HG02981 (cell line): Measurements from ENCODE around the gene UBR4.

ENCODE experiments used
- ATAC-seq: cut with Tn5 transposase; IDR thresholded peaks from one replicate; pipeline ENCODE4 v1.9.1; 2021; ENCODE audit warnings: mild to moderate bottlenecking, moderate library complexity; ENCODE audit not compliant: unreplicated experiment

UBR4 gene

GRCh38 chr1:19040010-19040680 lies 169.9 kb downstream of the UBR4 start:
- no peak for ATAC-seq

GRCh38 chr1:19038732-19039131 lies 171.3 kb downstream of the UBR4 start:
- ATAC-seq: no peak

- no peak for ATAC-seq
Observed at GRCh38 chr1:19038096-19038495, 172.0 kb downstream of the UBR4 start.

- no peak for ATAC-seq
Observed at GRCh38 chr1:19037659-19038058, 172.4 kb downstream of the UBR4 start.

GRCh38 chr1:19036813-19037605 lies 173.1 kb downstream of the UBR4 start:
- ATAC-seq: no peak

- ATAC-seq: no peak
Observed at GRCh38 chr1:19036041-19036812, 173.8 kb downstream of the UBR4 start.

GRCh38 chr1:19035377-19036040 lies 174.6 kb downstream of the UBR4 start:
- ATAC-seq: no peak

GRCh38 chr1:19034721-19035120 lies 175.3 kb downstream of the UBR4 start:
- no peak for ATAC-seq

GRCh38 chr1:19033926-19034680 lies 176.0 kb downstream of the UBR4 start:
- no peak for ATAC-seq

- no peak for ATAC-seq
Observed at GRCh38 chr1:19033515-19033839, 176.6 kb downstream of the UBR4 start.

- no peak for ATAC-seq
Observed at GRCh38 chr1:19032701-19033514, 177.2 kb downstream of the UBR4 start.

GRCh38 chr1:19032413-19032695 lies 177.7 kb downstream of the UBR4 start:
- no peak for ATAC-seq

GRCh38 chr1:19029191-19030085 lies 180.6 kb downstream of the UBR4 start:
- ATAC-seq: no peak

GRCh38 chr1:19028546-19029129 lies 181.4 kb downstream of the UBR4 start:
- no peak for ATAC-seq

GRCh38 chr1:19028110-19028509 lies 182.0 kb downstream of the UBR4 start:
- ATAC-seq: no peak
